HCT116 (cell line): ENCODE data around the gene FAM222B. TPM values are rescaled to one million over a fixed set of nuclear protein-coding genes. Genes with fewer than 3 reads are reported as not detected.
"Not testable (repeated sequence)": the region's sequence is repeated elsewhere in the genome, so short reads cannot be mapped to it uniquely, and the experiment has no call there.

Source experiments
- ATAC-seq: fragments of 200-7000 bp; cut with Tn5 transposase; 2 replicates; pipeline ENCODE4 v1.9.1; 2020; ENCODE audit warnings: mild to moderate bottlenecking, moderate library complexity
- BruUV-seq: library from RNA; stranded (reverse); fragments of 400-500 nt; replicated peaks from 2 replicates; lab custom pipeline; 2021; lab: Mats Ljungman, UMichigan
- CTCF ChIA-PET: fragments of 300-600 bp; sonication (Branson Sonifier 250); formaldehyde crosslinking; loops from one replicate; lab custom pipeline; 2021; ENCODE audit warnings: antibody characterized with exemption; lab: Charles Lee
- POLR2A ChIA-PET: fragments of 300-600, 350-600 bp; sonication (Branson Sonifier 250); formaldehyde crosslinking; loops from one replicate; lab custom pipeline; 2021; ENCODE audit warnings: antibody characterized with exemption; lab: Charles Lee
- RAD21 ChIA-PET, 2 experiments: fragments of 300-600 bp; sonication (Branson Sonifier 250); formaldehyde crosslinking; loops; one replicate each; lab custom pipeline; 2023; ENCODE audit warnings: low total read pairs in 2 of 2; ENCODE audit not compliant: uncharacterized antibody in 2 of 2, unreplicated experiment in 2 of 2, low non-redundant PET in 1 of 2; lab: Charles Lee
- DNase-seq: peaks from one replicate; pipeline ENCODE4 v3.0.0-alpha.2; 2010; ENCODE audit warnings: low read depth, low spot score
- H2AFZ ChIP-seq: fragments of 200-600 bp; shearing (Covaris generic), sonication (generic); 2 replicates; pipeline ENCODE4 v1.6.1; 2017; ENCODE audit warnings: low read depth, mixed run types, mixed read lengths, antibody characterized with exemption, low read length; ENCODE audit not compliant: poor library complexity, severe bottlenecking
- H3K27ac ChIP-seq: 2 replicates; pipeline ENCODE4 v1.5.1; 2012; ENCODE audit warnings: low read depth, low read length
- H3K27me3 ChIP-seq: fragments of 200-600 bp; sonication (generic); 2 replicates; pipeline ENCODE4 v1.6.1; 2016; ENCODE audit warnings: mixed run types, low read length, mixed read lengths; ENCODE audit not compliant: insufficient read depth
- H3K36me3 ChIP-seq, 2 experiments: fragments of 200-500 bp in 1 of 2; fragments of 200-600 bp in 1 of 2; sonication (Bioruptor generic) in 1 of 2; sonication (generic) in 1 of 2; 2 replicates each; pipeline versions ENCODE4 v1.5.1 to v1.6.1; 2014 to 2016; ENCODE audit warnings: low read length in 2 of 2, inconsistent platforms in 1 of 2, mixed read lengths in 1 of 2, mixed run types in 1 of 2; ENCODE audit not compliant: insufficient read depth in 2 of 2, control insufficient read depth in 1 of 2
- H3K4me1 ChIP-seq, 2 experiments: fragments of 200-600 bp in 1 of 2; sonication (generic) in 1 of 2; 2 replicates each; pipeline versions ENCODE4 v1.5.1 to v1.6.1; 2012 to 2017; ENCODE audit warnings: low read length in 2 of 2, inconsistent platforms in 1 of 2, mild to moderate bottlenecking in 1 of 2, mixed read lengths in 1 of 2, mixed run types in 1 of 2, moderate library complexity in 1 of 2; ENCODE audit not compliant: insufficient read depth in 2 of 2, control insufficient read depth in 1 of 2
- H3K4me2 ChIP-seq: fragments of 200-600 bp; sonication (generic); 2 replicates; pipeline ENCODE4 v1.6.1; 2017; ENCODE audit warnings: mixed run types, low read length, mixed read lengths
- H3K4me3 ChIP-seq, 2 experiments: fragments of 200-600 bp in 1 of 2; sonication (generic) in 1 of 2; replicated peaks in 1 of 2; 2 replicates each; pipeline ENCODE4 v1.5.1; 2011 to 2016; ENCODE audit warnings: low read length in 2 of 2, control low read depth in 1 of 2, low read depth in 1 of 2, mild to moderate bottlenecking in 1 of 2, mixed read lengths in 1 of 2, mixed run types in 1 of 2
- H3K79me2 ChIP-seq: fragments of 200-600 bp; sonication (generic); 2 replicates; pipeline ENCODE4 v1.6.1; 2017; ENCODE audit warnings: mild to moderate bottlenecking, mixed run types, low read length, moderate library complexity, mixed read lengths; ENCODE audit not compliant: insufficient read depth
- H3K9ac ChIP-seq: fragments of 200-600 bp; sonication (generic); 2 replicates; pipeline ENCODE4 v1.6.1; 2016; ENCODE audit warnings: low read length, mixed read lengths
- H3K9me2 ChIP-seq: fragments of 200-600 bp; sonication (generic), shearing (Covaris generic); 2 replicates; pipeline ENCODE4 v1.6.1; 2017; ENCODE audit warnings: mixed run types, mild to moderate bottlenecking, moderate library complexity; ENCODE audit not compliant: insufficient read depth
- H3K9me3 ChIP-seq, 2 experiments: fragments of 200-500 bp in 1 of 2; fragments of 200-600 bp in 1 of 2; sonication (Bioruptor generic) in 1 of 2; sonication (generic) in 1 of 2; 2 replicates each; pipeline ENCODE4 v1.6.1; 2014 to 2017; ENCODE audit warnings: low read length in 2 of 2, mixed read lengths in 2 of 2, inconsistent platforms in 1 of 2, low read depth in 1 of 2, mild to moderate bottlenecking in 1 of 2, mixed run types in 1 of 2, moderate library complexity in 1 of 2; ENCODE audit not compliant: control insufficient read depth in 1 of 2, insufficient read depth in 1 of 2
- H4K20me1 ChIP-seq: fragments of 200-600 bp; sonication (generic), shearing (Covaris generic); 2 replicates; pipeline ENCODE4 v1.6.1; 2017; ENCODE audit warnings: mixed run types, mild to moderate bottlenecking, moderate library complexity; ENCODE audit not compliant: insufficient read depth
- ATF3 ChIP-seq: IDR thresholded peaks from 2 replicates; pipeline ENCODE4 v1.6.1; 2012
- EZH2 ChIP-seq: fragments of 200-600 bp; sonication (generic); IDR thresholded peaks from 2 replicates; pipeline ENCODE4 v1.6.1; 2017; ENCODE audit warnings: antibody characterized with exemption, mixed run types
- POLR2A ChIP-seq: IDR thresholded peaks from 2 replicates; pipeline ENCODE4 v1.7.0; 2011; ENCODE audit warnings: borderline replicate concordance; ENCODE audit not compliant: insufficient read depth, insufficient read length; ENCODE audit errors: extremely low read depth
- RAD21 ChIP-seq: IDR thresholded peaks from 2 replicates; pipeline ENCODE4 v1.6.1; 2012; ENCODE audit warnings: low read depth, mild to moderate bottlenecking
- SIN3A ChIP-seq: IDR thresholded peaks from 2 replicates; pipeline ENCODE4 v1.6.1; 2012; ENCODE audit warnings: low read depth
- TCF7L2 ChIP-seq: IDR thresholded peaks from 2 replicates; pipeline ENCODE4 v1.7.0; 2011; ENCODE audit warnings: borderline replicate concordance, inconsistent platforms; ENCODE audit not compliant: insufficient read depth, insufficient read length; ENCODE audit errors: extremely low read depth
- ZBTB33 ChIP-seq: IDR thresholded peaks from 2 replicates; pipeline ENCODE4 v1.6.1; 2011; ENCODE audit warnings: mild to moderate bottlenecking, low read length, moderate library complexity; ENCODE audit not compliant: insufficient replicate concordance; ENCODE audit errors: extremely low read depth
- ZNF274 ChIP-seq: fragments of 200-500 bp; sonication (Bioruptor generic); IDR thresholded peaks from 2 replicates; pipeline ENCODE4 v1.6.1; 2014; ENCODE audit warnings: mild to moderate bottlenecking, low read depth, low read length, inconsistent platforms
- intact Hi-C: fragments of 100-400 bp; cut with micrococcal nuclease; formaldehyde crosslinking; loops from 2 replicates; pipeline ENCODE4 v1.10.0; 2022
- total RNA-seq: library from RNA; stranded (reverse); gene quantifications from one replicate; pipeline ENCODE4 v1.2.1, GENCODE V29; 2021; ENCODE audit not compliant: unreplicated experiment

Gene FAM222B
- total RNA-seq, 1 experiment from 2014 or later, result 22.7 TPM

- H3K9me2 ChIP-seq, CTCF ChIA-PET, H4K20me1 ChIP-seq, H3K4me1 ChIP-seq, H3K9me3 ChIP-seq, H3K4me3 ChIP-seq, H2AFZ ChIP-seq, BruUV-seq, intact Hi-C loops, ATAC-seq, POLR2A ChIA-PET, RAD21 ChIA-PET, H3K27me3 ChIP-seq, DNase-seq, H3K9ac ChIP-seq, H3K27ac ChIP-seq, H3K36me3 ChIP-seq, H3K4me2 ChIP-seq: not testable (repeated sequence)
- peaks cover 56% of the 10 kb centered on the region for H3K79me2 ChIP-seq
Measured at GRCh38 chr17:28779601-28780000, 63.0 kb downstream of the FAM222B start.

- DNase-seq (no peak), ATAC-seq (no peak)
- ChIA-PET POLR2A (interaction anchor here (0.7 kb wide), 1 partner anchor 27 kb away, joined by 4 read pairs; no protein-coding TSS in a partner anchor), RAD21 (no interaction called here), CTCF (no interaction called here)
- intact Hi-C loops, result no loop called here
- no peak overlapping the region for H3K4me3 ChIP-seq
- no peak overlapping the region for H3K9ac ChIP-seq
- no peaks in the 10 kb centered on the region for H3K4me1 ChIP-seq
- peaks cover 56% of the 10 kb centered on the region for H3K79me2 ChIP-seq
- H3K4me2 ChIP-seq, result no peak overlapping the region
- BruUV-seq, result no TSS peak
- H3K36me3 ChIP-seq, result no peaks in the 10 kb centered on the region
- TF ChIP-seq ZNF274, result no peak
- TF ChIP-seq EZH2, result no peak
- no peak for TF ChIP-seq ATF3
- no peak for TF ChIP-seq RAD21
- no peak for TF ChIP-seq ZBTB33
- TF ChIP-seq POLR2A, result no peak
- TF ChIP-seq TCF7L2, result no peak
- TF ChIP-seq SIN3A, result no peak
- no peaks in the 10 kb centered on the region for H3K27me3 ChIP-seq
- H3K9me2 ChIP-seq, result no peaks in the 10 kb centered on the region
- no peak overlapping the region for H3K27ac ChIP-seq
- no peak overlapping the region for H2AFZ ChIP-seq
- H3K9me3 ChIP-seq, result no peaks in the 10 kb centered on the region
- H4K20me1 ChIP-seq, result no peaks in the 10 kb centered on the region; the same call in 1 of the 2 replicates
Measured at GRCh38 chr17:28777178-28777577, 65.4 kb downstream of the FAM222B start.
